Raji (cell line): ENCODE data around the gene EMID1.

Experiments used
- POLR2A ChIP-seq: IDR thresholded peaks from 2 replicates; pipeline ENCODE4 v1.6.1; 2011; ENCODE audit warnings: low read depth, low read length, control low read depth; ENCODE audit not compliant: insufficient read depth

Gene EMID1

GRCh38 chr22:29184849-29185490, 20.7 kb upstream of the EMID1 start:
- TF ChIP-seq POLR2A = no peak

- no peak for TF ChIP-seq POLR2A
Observed at GRCh38 chr22:29186302-29186701, 19.4 kb upstream of the EMID1 start.

GRCh38 chr22:29187831-29188230, 17.9 kb upstream of the EMID1 start:
- TF ChIP-seq POLR2A = no peak

GRCh38 chr22:29190051-29190450, 15.6 kb upstream of the EMID1 start:
- TF ChIP-seq POLR2A = no peak

GRCh38 chr22:29190918-29191317, 14.8 kb upstream of the EMID1 start:
- TF ChIP-seq POLR2A = no peak

- TF ChIP-seq POLR2A = no peak
Observed at GRCh38 chr22:29193021-29193420, 12.7 kb upstream of the EMID1 start.

GRCh38 chr22:29194184-29194583, 11.5 kb upstream of the EMID1 start:
- no peak for TF ChIP-seq POLR2A

GRCh38 chr22:29195118-29195963, 10.4 kb upstream of the EMID1 start:
- no peak for TF ChIP-seq POLR2A

GRCh38 chr22:29195964-29196666, 9.6 kb upstream of the EMID1 start:
- TF ChIP-seq POLR2A = no peak

GRCh38 chr22:29197096-29197495, 8.6 kb upstream of the EMID1 start:
- no peak for TF ChIP-seq POLR2A

- TF ChIP-seq POLR2A = no peak
Observed at GRCh38 chr22:29198240-29198639, 7.5 kb upstream of the EMID1 start.

- TF ChIP-seq POLR2A = no peak
Observed at GRCh38 chr22:29199702-29200400, 5.8 kb upstream of the EMID1 start.

- TF ChIP-seq POLR2A = no peak
Observed at GRCh38 chr22:29200901-29201300, 4.8 kb upstream of the EMID1 start.

GRCh38 chr22:29201782-29202181, 3.9 kb upstream of the EMID1 start:
- no peak for TF ChIP-seq POLR2A

GRCh38 chr22:29202212-29203192, 3.2 kb upstream of the EMID1 start:
- no peak for TF ChIP-seq POLR2A
